ENCODE data around the gene PEX11A. TPM values are rescaled to one million over a fixed set of nuclear protein-coding genes. Genes with fewer than 3 reads are reported as not detected.
A peak's percentile ranks its signal among the peaks of the same experiment; 100 is the strongest.

PEX11A gene
- total and polyA plus RNA-seq, 5 donors: 8.8 to 10.3 (median 9.1) TPM

- peaks cover 3% of the 10 kb centered on the region for H3K4me1 ChIP-seq (ENCODE audit: control insufficient read depth, insufficient read depth, low read length)
- WGBS: 70% methylated on average over 6 of the region's 6 CpGs
- no peaks in the 10 kb centered on the region for H3K9me3 ChIP-seq (ENCODE audit: control insufficient read depth, low read length)
- intact Hi-C loops (cut with DNase I): no loop called here
- DNase-seq (no peak), ATAC-seq (no peak)
- no peak overlapping the region for H3K27ac ChIP-seq (ENCODE audit: low read length)
- H3K4me3 ChIP-seq (ENCODE audit: low read length): no peak overlapping the region
- H3K27me3 ChIP-seq (ENCODE audit: control insufficient read depth, insufficient read depth): no peaks in the 10 kb centered on the region
Observed at GRCh38 chr15:89675606-89676005, 14.9 kb downstream of the PEX11A start.

- Histone ChIP-seq H3K27ac (ENCODE audit: low read length) (no peak overlapping the region), H3K4me3 (ENCODE audit: low read length) (no peak overlapping the region), H3K4me1 (ENCODE audit: control insufficient read depth, insufficient read depth, low read length) (peaks cover 3% of the 10 kb centered on the region), H3K27me3 (ENCODE audit: control insufficient read depth, insufficient read depth) (no peaks in the 10 kb centered on the region), H3K9me3 (ENCODE audit: control insufficient read depth, low read length) (no peaks in the 10 kb centered on the region)
- DNase-seq (no peak), ATAC-seq (no peak)
- intact Hi-C loops (cut with DNase I): no loop called here
- WGBS: 76% methylated on average over 4 of the region's 4 CpGs
Observed at GRCh38 chr15:89674526-89674925, 16.0 kb downstream of the PEX11A start.

- ATAC-seq: peak in 1 of 2 donors; percentile 9
Observed at GRCh38 chr15:89673165-89673512, 17.4 kb downstream of the PEX11A start.

GRCh38 chr15:89672221-89673164, 18.1 kb downstream of the PEX11A start:
- Histone ChIP-seq H3K4me1 (ENCODE audit: control insufficient read depth, insufficient read depth, low read length) (no peaks in the 10 kb centered on the region), H3K9me3 (ENCODE audit: control insufficient read depth, low read length) (no peaks in the 10 kb centered on the region), H3K4me3 (ENCODE audit: low read length) (no peak overlapping the region), H3K27me3 (ENCODE audit: control insufficient read depth, insufficient read depth) (no peaks in the 10 kb centered on the region), H3K27ac (ENCODE audit: low read length) (no peak overlapping the region)
- WGBS: 85% methylated on average over 12 of the region's 12 CpGs
- ATAC-seq (peak in 1 of 2 donors; percentile 14), DNase-seq (peak in 1 of 3 donors; percentile 50)
- intact Hi-C loops (cut with DNase I): no loop called here

More at GRCh38 chr15:89673165-89673512, 17.4 kb downstream of the PEX11A start:
- WGBS: 58% methylated on average over 12 of the region's 12 CpGs
- no peak overlapping the region for H3K27ac ChIP-seq (ENCODE audit: low read length)
- intact Hi-C loops (cut with DNase I): no loop called here
- no peaks in the 10 kb centered on the region for H3K9me3 ChIP-seq (ENCODE audit: control insufficient read depth, low read length)
- no peaks in the 10 kb centered on the region for H3K27me3 ChIP-seq (ENCODE audit: control insufficient read depth, insufficient read depth)
- H3K4me3 ChIP-seq (ENCODE audit: low read length): no peak overlapping the region
- H3K4me1 ChIP-seq (ENCODE audit: control insufficient read depth, insufficient read depth, low read length): no peaks in the 10 kb centered on the region
- peak in 1 of 3 donors; percentile 58 for DNase-seq

GRCh38 chr15:89671687-89672086, 18.9 kb downstream of the PEX11A start:
- Histone ChIP-seq H3K27ac (ENCODE audit: low read length) (no peak overlapping the region), H3K9me3 (ENCODE audit: control insufficient read depth, low read length) (no peaks in the 10 kb centered on the region), H3K27me3 (ENCODE audit: control insufficient read depth, insufficient read depth) (no peaks in the 10 kb centered on the region), H3K4me3 (ENCODE audit: low read length) (no peak overlapping the region), H3K4me1 (ENCODE audit: control insufficient read depth, insufficient read depth, low read length) (no peaks in the 10 kb centered on the region)
- 56% methylated on average over 4 of the region's 4 CpGs for WGBS
- intact Hi-C loops (cut with DNase I): no loop called here
- DNase-seq: no peak
- ATAC-seq: no peak

GRCh38 chr15:89670971-89671560, 19.5 kb downstream of the PEX11A start:
- H3K27ac ChIP-seq (ENCODE audit: low read length): no peak overlapping the region
- 84% methylated on average over 12 of the region's 12 CpGs for WGBS
- H3K4me3 ChIP-seq (ENCODE audit: low read length): no peak overlapping the region
- intact Hi-C loops (cut with DNase I): no loop called here
- no peaks in the 10 kb centered on the region for H3K27me3 ChIP-seq (ENCODE audit: control insufficient read depth, insufficient read depth)
- DNase-seq: no peak
- ATAC-seq: no peak
- H3K4me1 ChIP-seq (ENCODE audit: control insufficient read depth, insufficient read depth, low read length): no peaks in the 10 kb centered on the region
- no peaks in the 10 kb centered on the region for H3K9me3 ChIP-seq (ENCODE audit: control insufficient read depth, low read length)

- Histone ChIP-seq H3K4me1 (ENCODE audit: control insufficient read depth, insufficient read depth, low read length) (no peaks in the 10 kb centered on the region), H3K9me3 (ENCODE audit: control insufficient read depth, low read length) (no peaks in the 10 kb centered on the region), H3K4me3 (ENCODE audit: low read length) (no peak overlapping the region), H3K27me3 (ENCODE audit: control insufficient read depth, insufficient read depth) (no peaks in the 10 kb centered on the region), H3K27ac (ENCODE audit: low read length) (no peak overlapping the region)
- 89% methylated on average over 15 of the region's 15 CpGs for WGBS
- DNase-seq: no peak
- no peak for ATAC-seq
- intact Hi-C loops (cut with DNase I): no loop called here
Observed at GRCh38 chr15:89669941-89670340, 20.6 kb downstream of the PEX11A start.

- WGBS: 79% methylated on average over 9 of the region's 9 CpGs
- Histone ChIP-seq H3K4me3 (ENCODE audit: low read length) (no peak overlapping the region), H3K27ac (ENCODE audit: low read length) (no peak overlapping the region), H3K9me3 (ENCODE audit: control insufficient read depth, low read length) (no peaks in the 10 kb centered on the region), H3K4me1 (ENCODE audit: control insufficient read depth, insufficient read depth, low read length) (no peaks in the 10 kb centered on the region), H3K27me3 (ENCODE audit: control insufficient read depth, insufficient read depth) (no peaks in the 10 kb centered on the region)
- DNase-seq: no peak
- intact Hi-C loops (cut with DNase I): no loop called here
- ATAC-seq: no peak
Observed at GRCh38 chr15:89669309-89669865, 21.2 kb downstream of the PEX11A start.

GRCh38 chr15:89668171-89668570, 22.4 kb downstream of the PEX11A start:
- Histone ChIP-seq H3K27ac (ENCODE audit: low read length) (no peak overlapping the region), H3K4me3 (ENCODE audit: low read length) (no peak overlapping the region), H3K27me3 (ENCODE audit: control insufficient read depth, insufficient read depth) (no peaks in the 10 kb centered on the region), H3K9me3 (ENCODE audit: control insufficient read depth, low read length) (no peaks in the 10 kb centered on the region), H3K4me1 (ENCODE audit: control insufficient read depth, insufficient read depth, low read length) (peaks cover 2% of the 10 kb centered on the region)
- ATAC-seq (no peak), DNase-seq (no peak)
- intact Hi-C loops (cut with DNase I): no loop called here
- 95% methylated on average over 3 of the region's 3 CpGs for WGBS

GRCh38 chr15:89667706-89667960, 22.9 kb downstream of the PEX11A start:
- DNase-seq: no peak
- no peaks in the 10 kb centered on the region for H3K27me3 ChIP-seq (ENCODE audit: control insufficient read depth, insufficient read depth)
- intact Hi-C loops (cut with DNase I): no loop called here
- H3K4me3 ChIP-seq (ENCODE audit: low read length): no peak overlapping the region
- WGBS: 95% methylated on average over 7 of the region's 7 CpGs
- peaks cover 4% of the 10 kb centered on the region for H3K4me1 ChIP-seq (ENCODE audit: control insufficient read depth, insufficient read depth, low read length)
- no peaks in the 10 kb centered on the region for H3K9me3 ChIP-seq (ENCODE audit: control insufficient read depth, low read length)
- no peak overlapping the region for H3K27ac ChIP-seq (ENCODE audit: low read length)
- ATAC-seq: no peak

- WGBS: 75% methylated on average over 13 of the region's 13 CpGs
- DNase-seq: no peak
Observed at GRCh38 chr15:89666858-89667705, 23.5 kb downstream of the PEX11A start.

More at GRCh38 chr15:89666858-89667705, 23.5 kb downstream of the PEX11A start:
- Histone ChIP-seq H3K4me3 (ENCODE audit: low read length) (no peak overlapping the region), H3K4me1 (ENCODE audit: control insufficient read depth, insufficient read depth, low read length) (peaks cover 6% of the 10 kb centered on the region), H3K27me3 (ENCODE audit: control insufficient read depth, insufficient read depth) (no peaks in the 10 kb centered on the region), H3K9me3 (ENCODE audit: control insufficient read depth, low read length) (no peaks in the 10 kb centered on the region), H3K27ac (ENCODE audit: low read length) (no peak overlapping the region)
- intact Hi-C loops (cut with DNase I): no loop called here
- no peak for ATAC-seq

Measured in right cardiac atrium (tissue), 5 donors.